Kidney capillary endothelial cell (primary cell): ENCODE data around the gene TNFAIP3.

Experiments used
- DNase-seq: peaks from one replicate; pipeline ENCODE4 v3.0.0-alpha.2; 2018; ENCODE audit warnings: low spot score

Gene TNFAIP3

GRCh38 chr6:137901454-137901853, 34.4 kb downstream of the TNFAIP3 start:
- no peak for DNase-seq

GRCh38 chr6:137902699-137903098, 35.6 kb downstream of the TNFAIP3 start:
- DNase-seq, result no peak

GRCh38 chr6:137903274-137903932, 36.3 kb downstream of the TNFAIP3 start:
- no peak for DNase-seq

- no peak for DNase-seq
Measured at GRCh38 chr6:137903933-137904821, 37.1 kb downstream of the TNFAIP3 start.

GRCh38 chr6:137904822-137905617, 38.0 kb downstream of the TNFAIP3 start:
- no peak for DNase-seq

GRCh38 chr6:137906020-137906472, 39.0 kb downstream of the TNFAIP3 start:
- no peak for DNase-seq

- DNase-seq, result no peak
Measured at GRCh38 chr6:137907170-137907569, 40.1 kb downstream of the TNFAIP3 start.

GRCh38 chr6:137909533-137909932, 42.5 kb downstream of the TNFAIP3 start:
- DNase-seq, result no peak

- DNase-seq, result no peak
Measured at GRCh38 chr6:137910424-137910834, 43.4 kb downstream of the TNFAIP3 start.

- DNase-seq, result no peak
Measured at GRCh38 chr6:137910843-137911456, 43.9 kb downstream of the TNFAIP3 start.

GRCh38 chr6:137911675-137912191, 44.7 kb downstream of the TNFAIP3 start:
- DNase-seq, result no peak

- no peak for DNase-seq
Measured at GRCh38 chr6:137912813-137913212, 45.8 kb downstream of the TNFAIP3 start.

- no peak for DNase-seq
Measured at GRCh38 chr6:137913434-137913833, 46.4 kb downstream of the TNFAIP3 start.

- DNase-seq, result no peak
Measured at GRCh38 chr6:137913996-137914529, 47.0 kb downstream of the TNFAIP3 start.

GRCh38 chr6:137914530-137915193, 47.6 kb downstream of the TNFAIP3 start:
- no peak for DNase-seq

GRCh38 chr6:137915790-137916189, 48.7 kb downstream of the TNFAIP3 start:
- no peak for DNase-seq

GRCh38 chr6:137917551-137918325, 50.7 kb downstream of the TNFAIP3 start:
- no peak for DNase-seq

- no peak for DNase-seq
Measured at GRCh38 chr6:137919502-137919823, 52.4 kb downstream of the TNFAIP3 start.

GRCh38 chr6:137919837-137920730, 53.0 kb downstream of the TNFAIP3 start:
- DNase-seq, result no peak
